MG63 (cell line): ENCODE measurements around the gene SLC30A4. TPM values are rescaled to one million over a fixed set of nuclear protein-coding genes. Genes with fewer than 3 reads are reported as not detected.
"Not testable (repeated sequence)": the region's sequence is repeated elsewhere in the genome, so short reads cannot be mapped to it uniquely, and the experiment has no call there.

Source experiments
- DNase-seq: peaks from one replicate; pipeline ENCODE4 v3.0.0-alpha.2; 2020
- H3K27me3 ChIP-seq: fragments of 250-450 bp; sonication (Bioruptor Pico); 2 replicates; pipeline ENCODE4 v1.5.1; 2020; ENCODE audit warnings: mild to moderate bottlenecking, moderate library complexity
- H3K36me3 ChIP-seq: fragments of 250-450 bp; sonication (Bioruptor Pico); 2 replicates; pipeline ENCODE4 v1.5.1; 2020; ENCODE audit warnings: mild to moderate bottlenecking, moderate library complexity
- H3K4me3 ChIP-seq: fragments of 250-450 bp; sonication (Bioruptor Pico); 2 replicates; pipeline ENCODE4 v1.5.1; 2020; ENCODE audit warnings: mild to moderate bottlenecking, moderate library complexity
- H3K9me3 ChIP-seq: fragments of 250-450 bp; sonication (Bioruptor Pico); 2 replicates; pipeline ENCODE4 v1.5.1; 2020; ENCODE audit warnings: mild to moderate bottlenecking, moderate library complexity
- total RNA-seq: library from RNA; depleted of rRNA; stranded (reverse); fragments of >200 nt; shearing (Covaris generic); gene quantifications from 2 replicates; pipeline ENCODE4 v1.2.3, GENCODE V29; 2014; ENCODE audit warnings: low replicate concordance; rRNA removed

The SLC30A4 gene
- total RNA-seq, result 4.3 and 5.1 TPM in 2 replicates

DNA sequence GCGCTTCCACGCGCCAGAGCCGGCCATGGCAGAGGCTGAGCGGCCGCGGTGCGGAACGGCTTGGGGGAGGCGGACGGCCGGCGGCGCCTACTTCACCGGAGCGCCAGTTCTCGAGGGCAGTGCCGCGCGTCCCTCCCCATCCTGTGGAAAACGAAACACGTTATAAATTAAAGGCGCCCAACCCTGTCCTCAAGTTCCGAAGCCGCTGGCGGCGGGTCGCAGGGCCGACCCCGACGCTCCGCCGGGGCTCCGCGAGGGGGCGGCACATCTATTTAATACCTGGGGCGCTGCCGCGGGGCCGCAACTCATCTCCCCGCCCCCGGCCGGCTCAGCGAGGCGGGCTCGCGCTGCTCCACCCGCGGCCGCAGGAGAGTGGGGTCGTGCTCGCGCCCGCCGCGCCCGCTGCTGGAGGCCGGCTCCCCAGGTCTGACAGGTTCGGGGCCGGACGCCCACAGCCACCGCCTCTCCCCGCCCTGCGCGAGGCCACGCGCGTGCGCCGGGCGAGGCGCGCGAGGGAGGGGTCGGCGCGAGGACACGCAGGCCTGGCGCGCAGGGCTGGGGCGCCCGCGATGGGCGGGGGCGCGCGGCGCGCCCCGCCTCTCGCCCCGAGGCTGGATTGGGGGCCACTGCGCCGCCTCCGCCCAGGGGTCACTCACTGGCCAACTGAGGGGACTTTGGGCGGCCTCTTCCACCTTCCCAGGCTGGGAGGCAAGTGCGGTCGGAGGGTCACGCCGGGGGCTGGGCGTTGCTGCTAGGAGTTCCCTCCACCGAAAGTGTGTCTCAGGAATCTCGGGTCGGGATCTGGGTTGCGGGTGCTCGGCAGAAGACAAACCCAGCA is at the start of gene SLC30A4:
Gene SLC30A4 (minus strand): TSS at position 428 of the 838 bp plus-strand sequence. CDS start 401 bp downstream, at position 27.
- Histone ChIP-seq H3K9me3 (no peaks in the 10 kb centered on the region), H3K27me3 (no peaks in the 10 kb centered on the region), H3K4me3 (peak within 1 kb of the TSS; percentile 62), H3K36me3 (no peaks in the 10 kb centered on the region)
- peak; percentile 72 for DNase-seq

GRCh38 chr15:45555934-45556608 is 33.5 kb upstream of the SLC30A4 start:
- DNase-seq, result no peak
- Histone ChIP-seq H3K27me3 (peaks cover 5% of the 10 kb centered on the region; the same call in 1 of the 2 replicates), H3K36me3 (no peaks in the 10 kb centered on the region), H3K4me3 (no peak overlapping the region), H3K9me3 (no peaks in the 10 kb centered on the region)

- peaks cover 4% of the 10 kb centered on the region; the same call in 1 of the 2 replicates for H3K27me3 ChIP-seq
- no peak overlapping the region for H3K4me3 ChIP-seq
- H3K9me3 ChIP-seq, result no peaks in the 10 kb centered on the region
- no peak for DNase-seq
- no peaks in the 10 kb centered on the region for H3K36me3 ChIP-seq
Measured at GRCh38 chr15:45551676-45552075, 29.1 kb upstream of the SLC30A4 start.

DNA sequence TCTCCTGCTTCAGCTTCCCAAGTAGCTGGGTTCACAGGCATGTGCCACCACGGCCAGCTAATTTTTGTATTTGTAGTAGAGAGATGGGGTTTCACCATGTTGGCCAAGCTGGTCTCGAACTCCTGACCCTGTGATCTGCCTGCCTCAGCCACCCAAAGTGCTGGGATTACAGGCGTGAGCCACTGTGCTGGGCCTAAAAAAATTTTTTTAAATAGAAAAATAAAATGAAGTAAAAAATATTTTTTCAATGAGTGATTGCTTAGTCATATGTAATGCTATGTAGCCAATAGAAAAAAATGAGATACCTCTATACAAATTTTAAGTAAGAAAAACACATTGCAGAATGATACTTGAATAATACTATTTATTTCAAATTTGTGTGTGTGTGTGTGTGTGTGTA is 27.9 kb upstream of the SLC30A4 start:
- Histone ChIP-seq H3K36me3 (no peaks in the 10 kb centered on the region), H3K9me3 (no peaks in the 10 kb centered on the region), H3K4me3 (no peak overlapping the region), H3K27me3 (no peaks in the 10 kb centered on the region; the same call in 1 of the 2 replicates)
- peak; percentile 24 for DNase-seq

DNA sequence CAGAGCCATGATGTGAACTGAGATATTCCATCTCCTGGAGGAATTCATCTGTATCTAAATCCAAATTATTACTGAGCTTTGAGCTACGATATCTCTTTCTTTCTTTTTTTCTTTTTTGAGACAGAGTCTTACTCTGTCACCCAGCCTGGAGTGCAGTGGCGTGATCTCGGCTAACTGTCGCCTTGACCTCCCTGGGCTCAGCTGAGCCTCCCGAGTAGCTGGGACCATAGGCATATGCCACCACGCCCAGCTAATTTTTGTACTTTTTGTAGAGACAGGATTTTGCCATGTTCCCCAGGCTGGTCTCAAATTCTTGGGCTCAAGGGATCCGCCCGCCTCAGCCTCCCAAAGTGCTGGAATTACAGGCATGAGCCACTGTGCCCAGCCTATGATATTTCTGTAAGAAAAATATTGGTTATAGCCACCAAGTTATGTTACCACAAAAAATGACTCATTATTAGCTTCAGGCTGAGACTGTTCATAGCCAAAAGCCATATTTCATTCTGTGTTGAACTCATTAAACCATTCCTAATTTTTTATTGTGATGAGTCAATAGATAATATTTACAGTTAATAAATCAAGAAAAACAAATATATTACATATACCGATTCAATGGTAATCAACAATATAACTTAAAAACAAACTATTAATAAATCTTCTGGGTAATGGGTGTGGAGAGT is 27.1 kb upstream of the SLC30A4 start:
- H3K9me3 ChIP-seq, result no peaks in the 10 kb centered on the region
- H3K4me3 ChIP-seq, result no peak overlapping the region
- no peaks in the 10 kb centered on the region for H3K27me3 ChIP-seq
- DNase-seq, result peak; percentile 31
- no peaks in the 10 kb centered on the region for H3K36me3 ChIP-seq

GRCh38 chr15:45548753-45549520 is 26.4 kb upstream of the SLC30A4 start:
- Histone ChIP-seq H3K36me3 (no peaks in the 10 kb centered on the region), H3K9me3 (no peaks in the 10 kb centered on the region), H3K27me3 (no peaks in the 10 kb centered on the region), H3K4me3 (no peak overlapping the region)
- DNase-seq, result no peak

DNA sequence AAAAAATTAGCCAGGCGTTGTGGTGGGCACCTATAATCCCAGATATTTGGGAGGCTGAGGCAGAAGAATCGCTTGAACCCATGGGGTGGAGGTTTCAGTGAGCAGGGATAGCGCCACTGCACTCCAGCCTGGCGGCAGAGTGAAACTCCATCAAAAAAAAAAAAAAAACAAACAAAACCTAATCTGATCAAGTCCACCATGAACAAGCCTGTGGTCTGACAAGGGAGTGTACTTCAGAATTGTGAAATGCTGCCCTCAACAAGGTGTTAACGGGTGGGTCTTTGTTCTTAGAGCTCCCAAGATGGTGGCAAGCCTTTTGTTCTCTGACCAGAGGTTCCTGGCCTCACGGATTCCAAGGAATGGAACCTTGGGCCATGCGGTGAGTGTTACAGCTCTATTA is 24.2 kb upstream of the SLC30A4 start:
- Histone ChIP-seq H3K9me3 (no peaks in the 10 kb centered on the region), H3K36me3 (no peaks in the 10 kb centered on the region), H3K4me3 (no peak overlapping the region), H3K27me3 (no peaks in the 10 kb centered on the region)
- no peak for DNase-seq

DNA sequence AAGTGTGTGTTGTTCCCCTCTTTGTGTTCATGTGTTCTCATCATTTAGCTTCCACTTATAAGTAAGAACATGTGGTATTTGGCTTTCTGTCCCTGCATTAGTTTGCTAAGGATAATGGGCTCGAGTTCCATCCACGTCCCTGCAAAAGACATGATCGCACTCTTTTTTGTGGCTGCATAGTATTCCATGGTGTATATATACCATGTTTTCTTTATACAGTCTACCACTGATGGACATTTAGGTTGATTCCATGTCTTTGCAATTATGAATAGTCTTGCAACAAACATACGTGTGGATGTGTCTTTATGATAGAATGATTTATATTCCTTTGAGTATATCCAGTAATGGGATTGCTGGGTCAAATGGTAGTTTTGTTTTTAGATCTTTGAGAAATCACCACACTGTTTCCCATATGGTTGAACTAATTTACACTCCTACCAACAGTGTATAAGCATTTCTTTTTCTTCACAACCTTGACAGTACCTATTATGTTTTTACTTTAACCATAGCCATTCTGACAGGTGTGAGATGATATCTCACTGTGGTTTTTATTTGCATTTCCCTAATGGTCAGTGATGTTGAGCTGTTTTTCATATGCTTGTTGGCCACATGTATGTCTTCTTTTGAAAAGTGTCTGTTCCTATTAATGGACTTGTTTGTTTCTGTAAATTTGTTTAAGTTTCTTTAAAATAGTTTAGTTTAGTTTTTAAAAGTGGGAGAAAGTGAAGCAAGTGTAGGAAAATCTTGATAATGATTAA is 21.9 kb upstream of the SLC30A4 start:
- no peaks in the 10 kb centered on the region for H3K36me3 ChIP-seq
- DNase-seq, result no peak
- no peaks in the 10 kb centered on the region for H3K27me3 ChIP-seq
- no peak overlapping the region for H3K4me3 ChIP-seq
- no peaks in the 10 kb centered on the region for H3K9me3 ChIP-seq

DNA sequence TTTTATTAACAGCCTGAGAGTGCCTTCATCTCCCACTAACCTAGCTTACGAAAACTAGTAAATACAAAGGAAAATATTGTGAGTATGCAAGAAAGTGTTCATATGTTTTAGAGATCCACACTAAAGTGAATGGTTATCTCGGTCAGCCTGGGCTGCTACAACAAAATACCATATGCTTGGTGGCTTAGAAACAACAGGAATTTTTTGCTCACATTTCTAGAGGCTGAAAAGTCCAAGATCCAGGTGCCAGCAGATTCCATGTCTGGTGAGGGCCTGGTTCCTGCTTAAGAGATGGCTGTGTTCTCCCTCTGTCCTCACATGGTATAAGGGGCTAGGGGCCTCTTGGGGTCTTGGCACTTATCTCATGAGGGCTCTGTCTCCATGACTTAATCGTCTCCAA is 20.5 kb upstream of the SLC30A4 start:
- no peaks in the 10 kb centered on the region for H3K9me3 ChIP-seq
- H3K36me3 ChIP-seq, result no peaks in the 10 kb centered on the region
- no peak for DNase-seq
- no peaks in the 10 kb centered on the region for H3K27me3 ChIP-seq
- H3K4me3 ChIP-seq, result no peak overlapping the region

DNA sequence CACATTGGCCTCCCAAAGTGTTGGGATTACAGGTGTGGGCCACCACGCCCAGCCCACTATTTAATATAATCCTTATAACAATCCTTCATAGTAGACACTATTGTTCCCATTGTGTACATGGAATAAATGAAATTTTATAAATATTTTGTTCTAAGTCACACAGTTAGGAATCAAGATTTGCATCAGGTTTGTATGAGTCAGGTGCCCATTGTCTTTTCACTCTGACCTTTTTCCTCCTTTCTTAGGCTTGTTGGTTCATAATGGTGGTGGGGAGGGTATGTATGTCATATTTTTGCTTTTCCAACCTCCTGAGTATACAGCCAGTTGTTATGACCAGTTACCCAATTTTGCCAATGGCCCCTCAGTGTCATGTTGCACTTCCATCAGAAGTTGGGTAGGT is 18.0 kb upstream of the SLC30A4 start:
- Histone ChIP-seq H3K36me3 (no peaks in the 10 kb centered on the region), H3K4me3 (no peak overlapping the region), H3K27me3 (no peaks in the 10 kb centered on the region), H3K9me3 (no peaks in the 10 kb centered on the region)
- DNase-seq, result no peak

- Histone ChIP-seq H3K4me3 (no peak overlapping the region), H3K27me3 (no peaks in the 10 kb centered on the region), H3K36me3 (no peaks in the 10 kb centered on the region), H3K9me3 (no peaks in the 10 kb centered on the region)
- DNase-seq, result no peak
Measured at GRCh38 chr15:45539680-45540079, 17.1 kb upstream of the SLC30A4 start.

- Histone ChIP-seq H3K9me3 (no peaks in the 10 kb centered on the region), H3K27me3 (peaks cover 2% of the 10 kb centered on the region; the same call in 1 of the 2 replicates), H3K36me3 (no peaks in the 10 kb centered on the region), H3K4me3 (no peak overlapping the region)
- no peak for DNase-seq
Measured at GRCh38 chr15:45536934-45537333, 14.4 kb upstream of the SLC30A4 start.

GRCh38 chr15:45535486-45536042 is 13.0 kb upstream of the SLC30A4 start:
- Histone ChIP-seq H3K36me3 (no peaks in the 10 kb centered on the region), H3K9me3 (no peaks in the 10 kb centered on the region)

DNA sequence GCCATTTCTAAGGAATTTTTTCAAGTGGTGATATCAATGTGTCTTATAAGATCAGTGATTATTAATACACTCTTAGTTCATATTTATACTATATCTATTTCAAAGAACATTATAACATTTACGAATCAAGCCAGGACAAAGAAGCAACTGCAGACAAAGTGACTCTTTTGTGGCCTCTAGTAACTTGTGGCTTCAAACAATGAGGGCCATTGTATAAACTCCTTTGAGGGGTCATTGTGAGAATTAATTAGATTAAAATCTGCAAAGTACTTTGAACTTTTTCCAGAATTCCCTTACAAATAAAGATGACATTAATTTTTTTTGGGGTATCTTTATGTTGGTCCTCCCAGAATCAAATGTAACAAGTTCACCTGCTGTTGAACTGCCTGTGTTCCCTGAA is 12.3 kb upstream of the SLC30A4 start:
- peaks cover 2% of the 10 kb centered on the region; the same call in 1 of the 2 replicates for H3K27me3 ChIP-seq
- H3K36me3 ChIP-seq, result no peaks in the 10 kb centered on the region
- no peak overlapping the region for H3K4me3 ChIP-seq
- no peak for DNase-seq
- no peaks in the 10 kb centered on the region for H3K9me3 ChIP-seq

More at GRCh38 chr15:45535486-45536042, 13.0 kb upstream of the SLC30A4 start:
- no peak for DNase-seq
- no peak overlapping the region for H3K4me3 ChIP-seq
- peaks cover 2% of the 10 kb centered on the region; the same call in 1 of the 2 replicates for H3K27me3 ChIP-seq

DNA sequence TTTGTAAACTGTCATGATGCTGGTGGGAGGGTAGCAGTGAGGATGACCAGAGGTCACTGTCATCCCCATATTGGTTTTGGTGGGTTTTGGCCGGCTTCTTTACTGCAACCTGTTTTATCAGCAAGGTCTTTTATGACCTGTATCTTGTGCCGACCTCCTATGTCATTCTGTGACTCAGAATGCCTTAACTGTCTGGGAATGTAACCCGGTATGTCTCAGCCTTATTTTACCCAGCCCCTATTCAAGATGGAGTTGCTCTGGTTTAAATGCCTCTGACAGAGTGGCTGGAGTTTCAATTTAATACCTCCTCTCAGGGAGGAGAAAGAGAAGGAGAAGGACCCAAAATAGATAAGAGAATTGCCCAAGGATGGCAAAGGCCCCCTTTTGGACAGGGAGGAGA is 10.3 kb upstream of the SLC30A4 start:
- not testable (repeated sequence) for H3K27me3 ChIP-seq, DNase-seq

More for the DNA sequence above, 10.3 kb upstream of the SLC30A4 start:
- H3K9me3 ChIP-seq, H3K4me3 ChIP-seq, H3K36me3 ChIP-seq: not testable (repeated sequence)
